ENCODE measurements around the gene ZNF474.

ZNF474 gene

DNA sequence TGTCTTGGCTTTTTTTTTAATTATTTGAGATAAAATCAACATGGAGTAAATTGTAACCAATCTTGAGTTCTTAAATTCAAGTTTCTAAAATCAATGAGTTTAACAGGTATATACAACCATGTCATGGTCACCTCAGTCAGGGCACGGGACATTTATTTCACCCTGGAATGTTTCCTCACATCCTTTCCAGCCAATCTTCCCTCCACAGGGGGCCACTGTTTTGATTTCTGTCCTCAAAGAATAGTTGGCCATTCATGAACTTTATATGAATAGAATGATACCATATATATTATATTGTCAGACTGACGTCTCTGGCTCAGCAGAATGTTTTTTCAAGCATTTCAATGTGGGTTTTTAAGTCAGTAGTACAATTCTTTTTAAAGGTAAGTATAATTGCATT, 806 bp downstream of the ZNF474 start:
- Histone ChIP-seq H3K4me2 (no peak overlapping the region), H3K4me1 (ENCODE audit: low read depth, poor library complexity, severe bottlenecking) (no peaks in the 10 kb centered on the region), H4K20me1 (ENCODE audit: insufficient read depth) (no peaks in the 10 kb centered on the region), H3K9ac (no peak overlapping the region), H2AFZ (ENCODE audit: low read depth) (no peak overlapping the region), H3K27me3 (ENCODE audit: insufficient read depth, low read depth) (no peaks in the 10 kb centered on the region), H3K27ac (no peak overlapping the region), H3K4me3 (IDR thresholded peaks at IDR 0.05; ENCODE audit: insufficient read depth, low read depth, low read length) (no peak overlapping the region), H3K79me2 (ENCODE audit: insufficient read depth, low read depth) (no peaks in the 10 kb centered on the region), H3K36me3 (ENCODE audit: insufficient read depth) (no peaks in the 10 kb centered on the region)
- TF ChIP-seq, protein P1, sequence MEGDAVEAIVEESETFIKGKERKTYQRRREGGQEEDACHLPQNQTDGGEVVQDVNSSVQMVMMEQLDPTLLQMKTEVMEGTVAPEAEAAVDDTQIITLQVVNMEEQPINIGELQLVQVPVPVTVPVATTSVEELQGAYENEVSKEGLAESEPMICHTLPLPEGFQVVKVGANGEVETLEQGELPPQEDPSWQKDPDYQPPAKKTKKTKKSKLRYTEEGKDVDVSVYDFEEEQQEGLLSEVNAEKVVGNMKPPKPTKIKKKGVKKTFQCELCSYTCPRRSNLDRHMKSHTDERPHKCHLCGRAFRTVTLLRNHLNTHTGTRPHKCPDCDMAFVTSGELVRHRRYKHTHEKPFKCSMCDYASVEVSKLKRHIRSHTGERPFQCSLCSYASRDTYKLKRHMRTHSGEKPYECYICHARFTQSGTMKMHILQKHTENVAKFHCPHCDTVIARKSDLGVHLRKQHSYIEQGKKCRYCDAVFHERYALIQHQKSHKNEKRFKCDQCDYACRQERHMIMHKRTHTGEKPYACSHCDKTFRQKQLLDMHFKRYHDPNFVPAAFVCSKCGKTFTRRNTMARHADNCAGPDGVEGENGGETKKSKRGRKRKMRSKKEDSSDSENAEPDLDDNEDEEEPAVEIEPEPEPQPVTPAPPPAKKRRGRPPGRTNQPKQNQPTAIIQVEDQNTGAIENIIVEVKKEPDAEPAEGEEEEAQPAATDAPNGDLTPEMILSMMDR (conservative IDR thresholded peaks at IDR 0.05; ENCODE audit: low read depth, low read length), result no peak

DNA sequence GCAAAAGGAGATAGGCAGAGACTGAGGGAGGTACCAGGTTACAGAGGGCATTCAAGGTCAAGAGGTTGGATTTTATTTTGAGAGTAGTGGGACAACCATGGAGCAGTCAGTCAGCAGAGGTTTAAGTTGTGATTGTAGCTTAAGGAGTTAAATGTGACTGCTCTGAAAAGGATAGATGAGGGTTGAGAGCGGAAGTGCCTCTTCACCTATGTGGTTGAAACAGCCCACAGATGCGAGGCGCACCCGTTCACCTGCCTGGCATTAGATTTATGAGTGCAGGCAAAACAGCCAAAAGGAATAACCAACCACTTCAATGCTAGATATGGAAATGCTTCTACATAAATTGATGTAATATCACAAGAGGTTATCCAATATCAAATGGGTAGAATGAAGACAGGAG, 8.4 kb downstream of the ZNF474 start:
- no peaks in the 10 kb centered on the region for H3K79me2 ChIP-seq (ENCODE audit: insufficient read depth, low read depth)
- H3K36me3 ChIP-seq (ENCODE audit: insufficient read depth), result no peaks in the 10 kb centered on the region
- no peak overlapping the region for H3K4me3 ChIP-seq (IDR thresholded peaks at IDR 0.05; ENCODE audit: insufficient read depth, low read depth, low read length)
- H3K27me3 ChIP-seq (ENCODE audit: insufficient read depth, low read depth), result no peaks in the 10 kb centered on the region
- H2AFZ ChIP-seq (ENCODE audit: low read depth), result no peak overlapping the region
- H4K20me1 ChIP-seq (ENCODE audit: insufficient read depth), result no peaks in the 10 kb centered on the region
- no peak overlapping the region for H3K27ac ChIP-seq
- H3K4me1 ChIP-seq (ENCODE audit: low read depth, poor library complexity, severe bottlenecking), result no peaks in the 10 kb centered on the region
- H3K4me2 ChIP-seq, result no peak overlapping the region
- no peak overlapping the region for H3K9ac ChIP-seq
- TF ChIP-seq, protein P1 (conservative IDR thresholded peaks at IDR 0.05; ENCODE audit: low read depth, low read length), result no peak

DNA sequence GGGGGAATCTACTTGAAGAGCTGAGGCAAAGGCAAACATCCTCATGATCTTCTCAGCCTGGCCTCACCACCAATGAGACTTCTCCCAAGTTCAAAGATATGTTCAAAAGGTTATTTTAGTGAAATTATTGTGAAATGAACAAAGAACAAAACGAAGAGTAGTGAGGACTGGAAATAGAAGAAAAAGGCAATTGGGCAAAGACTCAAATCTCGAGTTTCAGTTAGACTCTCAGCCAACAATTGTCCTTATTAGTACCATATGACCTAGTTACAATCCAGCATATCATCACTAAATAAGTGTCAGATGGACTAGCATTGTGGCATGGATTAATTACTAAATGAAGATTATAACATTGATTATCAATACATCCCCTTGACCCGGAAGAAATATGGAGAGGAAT, 9.0 kb downstream of the ZNF474 start:
- no peak overlapping the region for H3K4me2 ChIP-seq
- TF ChIP-seq, protein P1 (conservative IDR thresholded peaks at IDR 0.05; ENCODE audit: low read depth, low read length), result no peak

DNA sequence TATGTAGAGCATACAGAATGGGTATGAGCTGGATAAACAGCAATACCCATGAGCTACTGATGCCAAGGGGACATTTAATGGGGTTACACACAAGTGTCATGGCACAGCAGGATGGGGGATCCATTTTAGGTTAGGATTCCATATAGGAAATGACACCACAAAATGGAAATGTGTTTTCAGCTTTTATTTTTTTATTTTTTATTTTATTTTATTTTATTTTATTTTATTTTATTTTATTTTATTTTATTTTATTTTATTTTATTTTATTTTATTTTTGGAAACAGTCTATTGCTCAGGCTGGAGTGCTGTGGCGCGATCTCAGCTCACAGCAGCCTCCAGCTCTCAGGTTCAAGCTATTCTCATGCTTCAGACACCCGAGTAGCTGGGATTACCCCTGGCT, 11.6 kb downstream of the ZNF474 start:
- H3K4me2 ChIP-seq, result no peak overlapping the region
- H3K36me3 ChIP-seq (ENCODE audit: insufficient read depth), result no peaks in the 10 kb centered on the region
- H4K20me1 ChIP-seq (ENCODE audit: insufficient read depth), result no peaks in the 10 kb centered on the region
- TF ChIP-seq, protein P1 (conservative IDR thresholded peaks at IDR 0.05; ENCODE audit: low read depth, low read length), result no peak
- H2AFZ ChIP-seq (ENCODE audit: low read depth), result no peak overlapping the region
- no peak overlapping the region for H3K27ac ChIP-seq
- H3K9ac ChIP-seq, result no peak overlapping the region
- H3K4me3 ChIP-seq (IDR thresholded peaks at IDR 0.05; ENCODE audit: insufficient read depth, low read depth, low read length), result no peak overlapping the region
- H3K4me1 ChIP-seq (ENCODE audit: low read depth, poor library complexity, severe bottlenecking), result no peaks in the 10 kb centered on the region
- no peaks in the 10 kb centered on the region for H3K79me2 ChIP-seq (ENCODE audit: insufficient read depth, low read depth)
- H3K27me3 ChIP-seq (ENCODE audit: insufficient read depth, low read depth), result no peaks in the 10 kb centered on the region

More for the DNA sequence above, 9.0 kb downstream of the ZNF474 start:
- Histone ChIP-seq H2AFZ (ENCODE audit: low read depth) (no peak overlapping the region), H4K20me1 (ENCODE audit: insufficient read depth) (no peaks in the 10 kb centered on the region), H3K27ac (no peak overlapping the region), H3K4me3 (IDR thresholded peaks at IDR 0.05; ENCODE audit: insufficient read depth, low read depth, low read length) (no peak overlapping the region), H3K4me1 (ENCODE audit: low read depth, poor library complexity, severe bottlenecking) (no peaks in the 10 kb centered on the region), H3K79me2 (ENCODE audit: insufficient read depth, low read depth) (no peaks in the 10 kb centered on the region), H3K36me3 (ENCODE audit: insufficient read depth) (no peaks in the 10 kb centered on the region), H3K27me3 (ENCODE audit: insufficient read depth, low read depth) (no peaks in the 10 kb centered on the region), H3K9ac (no peak overlapping the region)
